Fibroblast of peridontal ligament (primary cell): ENCODE data around the gene ARHGAP15.
A peak's percentile ranks its signal among the peaks of the same experiment; 100 is the strongest.

ENCODE experiments used
- DNase-seq: peaks from one replicate; pipeline ENCODE4 v3.0.0-alpha.2; 2010; ENCODE audit errors: extremely low read depth

Gene ARHGAP15

GRCh38 chr2:143453981-143454511, 324.8 kb downstream of the ARHGAP15 start:
- no peak for DNase-seq

- DNase-seq, result no peak
These were observed 326.1 kb downstream of the ARHGAP15 start for GRCh38 chr2:143455317-143455716.

GRCh38 chr2:143458258-143459190, 329.3 kb downstream of the ARHGAP15 start:
- DNase-seq, result no peak

GRCh38 chr2:143460382-143460781, 331.2 kb downstream of the ARHGAP15 start:
- DNase-seq, result no peak

- DNase-seq, result no peak
These were observed 334.5 kb downstream of the ARHGAP15 start for GRCh38 chr2:143463719-143464118.

- no peak for DNase-seq
These were observed 337.2 kb downstream of the ARHGAP15 start for GRCh38 chr2:143466391-143466790.

- DNase-seq, result no peak
These were observed 337.8 kb downstream of the ARHGAP15 start for GRCh38 chr2:143467011-143467410.

- DNase-seq, result no peak
These were observed 339.2 kb downstream of the ARHGAP15 start for GRCh38 chr2:143468341-143468888.

GRCh38 chr2:143469323-143469722, 340.1 kb downstream of the ARHGAP15 start:
- DNase-seq, result no peak

GRCh38 chr2:143471550-143471949, 342.3 kb downstream of the ARHGAP15 start:
- no peak for DNase-seq

GRCh38 chr2:143473216-143473615, 344.0 kb downstream of the ARHGAP15 start:
- peak; percentile 65 for DNase-seq

GRCh38 chr2:143473820-143474219, 344.6 kb downstream of the ARHGAP15 start:
- DNase-seq, result no peak

- DNase-seq, result no peak
These were observed 345.4 kb downstream of the ARHGAP15 start for GRCh38 chr2:143474586-143474985.

- peak; percentile 35 for DNase-seq
These were observed 346.0 kb downstream of the ARHGAP15 start for GRCh38 chr2:143475041-143475776.

GRCh38 chr2:143476336-143477087, 347.3 kb downstream of the ARHGAP15 start:
- DNase-seq, result peak; percentile 37

GRCh38 chr2:143477714-143478443, 348.7 kb downstream of the ARHGAP15 start:
- no peak for DNase-seq

- no peak for DNase-seq
These were observed 350.9 kb downstream of the ARHGAP15 start for GRCh38 chr2:143480086-143480485.

- peak; percentile 25 for DNase-seq
These were observed 351.5 kb downstream of the ARHGAP15 start for GRCh38 chr2:143480601-143481236.

- peak; percentile 40 for DNase-seq
These were observed 352.0 kb downstream of the ARHGAP15 start for GRCh38 chr2:143481237-143481623.

GRCh38 chr2:143481733-143482132, 352.5 kb downstream of the ARHGAP15 start:
- no peak for DNase-seq
